ENCODE results near the gene C10orf53.

- TF ChIP-seq EZH2 (IDR thresholded peaks at IDR 0.05; ENCODE audit: insufficient read depth, poor library complexity, severe bottlenecking) (no peak), EZH2phosphoT487 (IDR thresholded peaks at IDR 0.05; ENCODE audit: insufficient read depth, low read depth) (no peak)
These were observed 55.7 kb downstream of the C10orf53 start for GRCh38 chr10:49735161-49735560.

Data from GM23248 (cell line).